H1 (cell line): Measurements from ENCODE around the gene TRDMT1. TPM values are rescaled to one million over a fixed set of nuclear protein-coding genes. Genes with fewer than 3 reads are reported as not detected.

ENCODE experiments used
- CTCF ChIA-PET: fragments of 300-600 bp; sonication (Branson Sonifier 250); formaldehyde crosslinking; loops from one replicate; lab custom pipeline; 2021; ENCODE audit not compliant: partially characterized antibody; lab: Charles Lee
- POLR2A ChIA-PET: fragments of 300-600 bp; sonication (Branson Sonifier 250); formaldehyde crosslinking; loops from one replicate; lab custom pipeline; 2021; ENCODE audit warnings: inconsistent platforms; ENCODE audit not compliant: partially characterized antibody; lab: Charles Lee
- DNase-seq, 2 experiments: peaks; one replicate each; pipeline versions ENCODE4 v3.0.0 to v3.0.0-alpha.2; 2010 to 2022; ENCODE audit warnings: low spot score in 2 of 2, low read depth in 1 of 2, mixed read lengths in 1 of 2
- FAIRE-seq: peaks from 2 replicates; lab custom pipeline; 2011; peaks lifted over from hg19 to GRCh38; lab: Jason Lieb, UNC
- H2AFZ ChIP-seq: 2 replicates; pipeline ENCODE4 v1.8.1; 2012; ENCODE audit warnings: low read length, inconsistent platforms
- H2AK5ac ChIP-seq: 2 replicates; pipeline ENCODE4 v1.6.1; 2013; ENCODE audit warnings: low read depth, low read length
- H2BK120ac ChIP-seq: replicated peaks from 2 replicates; pipeline ENCODE3; 2013; ENCODE audit warnings: low read depth, low read length, inconsistent platforms
- H2BK12ac ChIP-seq: 2 replicates; pipeline ENCODE4 v1.6.1; 2013; ENCODE audit warnings: low read depth, low read length
- H2BK15ac ChIP-seq: 2 replicates; pipeline ENCODE4 v1.6.1; 2013; ENCODE audit warnings: low read length
- H2BK20ac ChIP-seq: 2 replicates; pipeline ENCODE4 v1.6.1; 2013; ENCODE audit warnings: low read length
- H2BK5ac ChIP-seq: 2 replicates; pipeline ENCODE4 v1.6.1; 2013; ENCODE audit warnings: low read depth, low read length
- H3K14ac ChIP-seq: 2 replicates; pipeline ENCODE4 v1.6.1; 2013; ENCODE audit warnings: inconsistent platforms; ENCODE audit not compliant: insufficient read length
- H3K18ac ChIP-seq: 2 replicates; pipeline ENCODE4 v1.6.1; 2013; ENCODE audit warnings: low read length; ENCODE audit errors: extremely low read depth
- H3K23ac ChIP-seq: 2 replicates; pipeline ENCODE4 v1.6.1; 2013; ENCODE audit warnings: inconsistent platforms; ENCODE audit not compliant: insufficient read length
- H3K23me2 ChIP-seq: 2 replicates; pipeline ENCODE4 v1.6.1; 2013; ENCODE audit warnings: low read depth, low read length
- H3K27ac ChIP-seq: 2 replicates; pipeline ENCODE4 v1.6.1; 2011; ENCODE audit warnings: low read depth, low read length, inconsistent platforms
- H3K27me3 ChIP-seq, 4 experiments: replicated peaks in 1 of 4; 1 replicate in 1 of 4; 2 replicates in 3 of 4; pipeline versions ENCODE4 v1.6.1 to v1.8.1; 2011 to 2013; ENCODE audit warnings: low read length in 3 of 4, mild to moderate bottlenecking in 3 of 4, inconsistent platforms in 2 of 4, mixed read lengths in 2 of 4, moderate library complexity in 1 of 4; ENCODE audit not compliant: control insufficient read depth in 3 of 4, insufficient read depth in 3 of 4; ENCODE audit errors: extremely low read depth in 1 of 4
- H3K36me3 ChIP-seq, 4 experiments: 2 replicates each; pipeline versions ENCODE4 v1.6.1 to v1.8.1; 2011 to 2013; ENCODE audit warnings: mild to moderate bottlenecking in 4 of 4, low read length in 3 of 4, moderate library complexity in 2 of 4, control low read depth in 1 of 4, inconsistent platforms in 1 of 4; ENCODE audit not compliant: insufficient read depth in 4 of 4, control insufficient read depth in 2 of 4
- H3K4ac ChIP-seq: replicated peaks from 2 replicates; pipeline ENCODE3; 2013; ENCODE audit warnings: low read length, low read depth, mixed read lengths, inconsistent platforms; ENCODE audit not compliant: insufficient read length
- H3K4me1 ChIP-seq, 4 experiments: replicated peaks in 1 of 4; 1 replicate in 1 of 4; 2 replicates in 3 of 4; pipeline versions ENCODE4 v1.6.1 to v1.8.1; 2011 to 2013; ENCODE audit warnings: low read length in 3 of 4, inconsistent platforms in 2 of 4, mixed read lengths in 1 of 4; ENCODE audit not compliant: insufficient read depth in 4 of 4, control insufficient read depth in 3 of 4
- H3K4me2 ChIP-seq, 2 experiments: 2 replicates each; pipeline versions ENCODE4 v1.6.1 to v1.8.1; 2011 to 2013; ENCODE audit warnings: low read depth in 2 of 2, low read length in 2 of 2, control low read depth in 1 of 2, inconsistent platforms in 1 of 2, mild to moderate bottlenecking in 1 of 2; ENCODE audit not compliant: insufficient read depth in 1 of 2
- H3K4me3 ChIP-seq, 4 experiments: fragments of 200-600, 300-600 bp in 1 of 4; sonication (generic), shearing (Covaris generic), sonication (Bioruptor Twin) in 1 of 4; 2 replicates each; pipeline versions ENCODE4 v1.5.1 to v1.8.1; 2011 to 2016; ENCODE audit warnings: low read length in 4 of 4, low read depth in 3 of 4, control low read depth in 2 of 4, inconsistent platforms in 2 of 4, mild to moderate bottlenecking in 2 of 4, mixed read lengths in 1 of 4, moderate library complexity in 1 of 4; ENCODE audit not compliant: insufficient read depth in 2 of 4; ENCODE audit errors: extremely low read depth in 1 of 4
- H3K56ac ChIP-seq: replicated peaks from 2 replicates; pipeline ENCODE3; 2013; ENCODE audit warnings: low read depth, mild to moderate bottlenecking, mixed read lengths, low read length, inconsistent platforms; ENCODE audit not compliant: insufficient read length
- H3K79me1 ChIP-seq: 2 replicates; pipeline ENCODE4 v1.6.1; 2013; ENCODE audit warnings: low read depth, low read length, control low read depth
- H3K79me2 ChIP-seq, 2 experiments: 2 replicates each; pipeline versions ENCODE4 v1.6.1 to v1.8.1; 2012 to 2013; ENCODE audit warnings: low read length in 2 of 2, mild to moderate bottlenecking in 2 of 2, inconsistent platforms in 1 of 2; ENCODE audit not compliant: insufficient read depth in 2 of 2, control insufficient read depth in 1 of 2
- H3K9ac ChIP-seq, 4 experiments: replicated peaks in 1 of 4; 1 replicate in 1 of 4; 2 replicates in 3 of 4; pipeline versions ENCODE4 v1.6.1 to v1.8.1; 2011 to 2013; ENCODE audit warnings: low read depth in 3 of 4, low read length in 3 of 4, control low read depth in 2 of 4, mild to moderate bottlenecking in 2 of 4, moderate library complexity in 2 of 4, inconsistent platforms in 1 of 4; ENCODE audit errors: extremely low read depth in 1 of 4
- H3K9me3 ChIP-seq, 2 experiments: 2 replicates each; pipeline versions ENCODE4 v1.6.1 to v1.8.1; 2012 to 2013; ENCODE audit warnings: mild to moderate bottlenecking in 2 of 2, moderate library complexity in 2 of 2, control low read depth in 1 of 2, inconsistent platforms in 1 of 2, low read depth in 1 of 2, low read length in 1 of 2, mixed read lengths in 1 of 2; ENCODE audit not compliant: insufficient read depth in 2 of 2
- H4K20me1 ChIP-seq, 2 experiments: replicated peaks in 1 of 2; 2 replicates each; pipeline versions ENCODE3 to v1.8.1; 2011 to 2013; ENCODE audit warnings: inconsistent platforms in 2 of 2, low read length in 2 of 2, mild to moderate bottlenecking in 1 of 2; ENCODE audit not compliant: insufficient read depth in 2 of 2, control insufficient read depth in 1 of 2
- H4K5ac ChIP-seq: 2 replicates; pipeline ENCODE4 v1.6.1; 2013; ENCODE audit warnings: low read length, low read depth, mixed read lengths, inconsistent platforms; ENCODE audit not compliant: insufficient read length
- H4K8ac ChIP-seq: 2 replicates; pipeline ENCODE4 v1.8.0; 2013; ENCODE audit warnings: mild to moderate bottlenecking, moderate library complexity, low read length, inconsistent platforms; ENCODE audit not compliant: insufficient read depth; ENCODE audit errors: extremely low read depth
- H4K91ac ChIP-seq: replicated peaks from 2 replicates; pipeline ENCODE3; 2013; ENCODE audit warnings: low read length, mixed read lengths, inconsistent platforms; ENCODE audit not compliant: insufficient read length
- JUN ChIP-seq: IDR thresholded peaks from 2 replicates; pipeline ENCODE4 v1.6.1; 2011; ENCODE audit warnings: low read depth, mild to moderate bottlenecking, improper control_type of control experiment, low read length
- JUND ChIP-seq: IDR thresholded peaks from 2 replicates; pipeline ENCODE4 v1.6.1; 2011; ENCODE audit warnings: mild to moderate bottlenecking, improper control_type of control experiment, low read length
- NRF1 ChIP-seq: IDR thresholded peaks from 2 replicates; pipeline ENCODE4 v1.6.1; 2011; ENCODE audit warnings: mild to moderate bottlenecking, low read depth, low read length, improper control_type of control experiment
- TAF7 ChIP-seq: optimal IDR thresholded peaks from 2 replicates; pipeline ENCODE3; 2011; ENCODE audit warnings: low read depth, mild to moderate bottlenecking, inconsistent platforms, low read length, moderate library complexity, borderline replicate concordance
- TCF12 ChIP-seq: IDR thresholded peaks from 2 replicates; pipeline ENCODE4 v1.6.1; 2011; ENCODE audit warnings: low read depth, mild to moderate bottlenecking, low read length
- whole genome bisulfite sequencing, 2 experiments: shearing (Covaris generic) in 1 of 2; methylation state at CpG; one replicate each; pipeline versions ENCODE4 v1.1.6 to v1.1.7; 2013 to 2015; ENCODE audit warnings: low lambda C conversion rate in 2 of 2, mixed read lengths in 2 of 2, inconsistent platforms in 1 of 2, low coverage in 1 of 2, missing lambda C conversion rate in 1 of 2; ENCODE audit not compliant: insufficient replicate concordance in 2 of 2, insufficient coverage in 1 of 2, insufficient read length in 1 of 2; ENCODE audit errors: extremely low coverage in 1 of 2, missing lambda C conversion rate in 1 of 2; 5-methylcytosine and 5-hydroxymethylcytosine counted together
- polyA plus RNA-seq, 7 experiments: library from polyadenylated mRNA; depleted of rRNA in 3 of 7; stranded (reverse) in 5 of 7; unstranded in 2 of 7; fragments of >200 nt in 5 of 7; fragments of 200-250 nt in 2 of 7; gene quantifications; 1 replicate in 5 of 7; 2 replicates in 1 of 7; 4 replicates in 1 of 7; pipeline versions ENCODE4 v1.2.1 to v1.2.3, GENCODE V29; 2011 to 2013; ENCODE audit warnings: missing spikeins in 2 of 7, mixed read lengths in 2 of 7
- total RNA-seq: library from RNA; stranded (reverse); fragmentation: NEBNext Ultra II Directional; extraction: Animal tissue kit (Norgen Biotek cat#: 25700); gene quantifications from 2 replicates; pipeline ENCODE4 v1.2.1, GENCODE V29; 2021

The TRDMT1 gene
- total and polyA plus RNA-seq, 2 of the 8 experiments (the other 6 are each of a cell fraction or from before 2014, with no cell fraction given), result 7.4 to 21.4 TPM

DNA sequence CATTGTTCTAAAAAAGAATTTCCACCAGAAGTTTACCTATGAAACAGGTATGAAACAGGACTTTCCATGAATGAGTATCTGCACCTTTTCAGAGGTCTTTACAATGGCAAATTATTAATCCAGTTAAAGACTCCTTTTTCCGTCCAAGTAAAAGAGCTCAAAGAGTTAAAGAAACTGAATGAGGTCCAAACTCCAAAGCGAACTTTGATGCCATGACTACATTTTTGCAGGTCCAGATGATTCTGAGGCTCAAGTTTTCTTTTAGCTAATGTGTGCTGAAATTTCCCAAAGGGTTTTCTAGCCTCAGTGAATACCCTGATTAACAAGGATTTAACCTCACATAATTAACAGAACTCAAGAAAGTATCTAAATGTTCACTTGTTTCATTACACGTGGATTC lies 81.6 kb downstream of the TRDMT1 start:
- no peaks in the 10 kb centered on the region for H3K36me3 ChIP-seq
- DNase-seq (no peak), FAIRE-seq (no peak)
- H4K5ac ChIP-seq, result no peak overlapping the region
- no peak overlapping the region for H2BK12ac ChIP-seq
- 86% methylated on average over 3 of the region's 3 CpGs; no CpG with 5 or more reads in 1 of the 2 experiments for WGBS, 2 experiments
- H3K4me2 ChIP-seq, result no peak overlapping the region
- H3K4ac ChIP-seq, result no peak overlapping the region
- no peak overlapping the region for H3K14ac ChIP-seq
- no peaks in the 10 kb centered on the region for H3K79me2 ChIP-seq
- H2BK5ac ChIP-seq, result no peak overlapping the region
- no peak overlapping the region for H3K18ac ChIP-seq
- H4K91ac ChIP-seq, result no peak overlapping the region
- no peak overlapping the region for H2BK120ac ChIP-seq
- no peak overlapping the region for H2AK5ac ChIP-seq
- H3K56ac ChIP-seq, result no peak overlapping the region
- H3K23ac ChIP-seq, result no peak overlapping the region
- peaks cover 0 to 5% (median 4%) of the 10 kb centered on the region in 4 experiments; a peak in 4 of 7 replicates for H3K4me1 ChIP-seq
- no peaks in the 10 kb centered on the region for H3K27me3 ChIP-seq
- H2BK15ac ChIP-seq, result no peak overlapping the region
- no peak overlapping the region for H4K8ac ChIP-seq
- ChIA-PET POLR2A (no interaction called here), CTCF (interaction anchor here (0.6 to 1.1 kb wide), 3 partner anchors 18 to 287 kb away, joined by 3 to 4 read pairs (median 3); partner anchors contain the start of gene VIM)
- no peaks in the 10 kb centered on the region for H3K23me2 ChIP-seq
- H3K27ac ChIP-seq, result no peak overlapping the region
- no peaks in the 10 kb centered on the region for H3K79me1 ChIP-seq
- no peak overlapping the region for H2BK20ac ChIP-seq
- no peak overlapping the region for H2AFZ ChIP-seq
- H3K4me3 ChIP-seq, result no peak overlapping the region
- H4K20me1 ChIP-seq, result no peaks in the 10 kb centered on the region
- H3K9me3 ChIP-seq, result no peaks in the 10 kb centered on the region
- H3K9ac ChIP-seq, result no peak overlapping the region
- TF ChIP-seq TAF7 (no peak), NRF1 (no peak), JUND (no peak), JUN (no peak), TCF12 (no peak)
